OCI-LY3 (cell line): ENCODE results near the gene PLSCR4.

Experiments used
- H2AFZ ChIP-seq: fragments of 200-600, 300-600 bp; shearing (Covaris generic); 2 replicates; pipeline ENCODE4 v1.6.0; 2014; ENCODE audit warnings: antibody characterized with exemption, low read depth, low read length
- H3K27ac ChIP-seq: fragments of 200-600, 300-600 bp; sonication (generic); 2 replicates; pipeline ENCODE4 v1.5.1; 2014; ENCODE audit warnings: mild to moderate bottlenecking, low read length, moderate library complexity, mixed read lengths
- H3K27me3 ChIP-seq: fragments of 200-600, 300-600 bp; sonication (generic); 2 replicates; pipeline ENCODE4 v1.6.1; 2014; ENCODE audit warnings: low read depth, low read length, mixed read lengths
- H3K36me3 ChIP-seq: fragments of 200-600, 300-600 bp; sonication (generic); replicated peaks from 2 replicates; pipeline ENCODE3; 2014; ENCODE audit warnings: low read depth, low read length, mixed read lengths
- H3K4me1 ChIP-seq: fragments of 300-600, 200-600 bp; sonication (generic); 2 replicates; pipeline ENCODE4 v1.6.1; 2014; ENCODE audit warnings: low read length, mixed read lengths
- H3K4me2 ChIP-seq: fragments of 200-600, 300-600 bp; sonication (generic); 2 replicates; pipeline ENCODE4 v1.6.1; 2014; ENCODE audit warnings: low read length, mixed read lengths
- H3K4me3 ChIP-seq: fragments of 300-600, 200-600 bp; sonication (generic); 2 replicates; pipeline ENCODE4 v1.5.1; 2014; ENCODE audit warnings: antibody characterized with exemption, mild to moderate bottlenecking, low read length, moderate library complexity
- H3K79me2 ChIP-seq: fragments of 300-600, 200-600 bp; shearing (Covaris generic); 2 replicates; pipeline ENCODE4 v1.6.1; 2014; ENCODE audit warnings: mild to moderate bottlenecking, low read length, mixed read lengths
- H3K9ac ChIP-seq: fragments of 300-600, 200-600 bp; shearing (Covaris generic); 2 replicates; pipeline ENCODE4 v1.6.0; 2014; ENCODE audit warnings: mild to moderate bottlenecking, low read length, moderate library complexity
- H3K9me3 ChIP-seq: fragments of 200-600, 300-600 bp; shearing (Covaris generic); 2 replicates; pipeline ENCODE4 v1.6.1; 2014; ENCODE audit warnings: low read length, mixed read lengths; ENCODE audit not compliant: insufficient read depth
- H4K20me1 ChIP-seq: fragments of 200-600, 300-600 bp; sonication (generic); 2 replicates; pipeline ENCODE4 v1.6.1; 2016; ENCODE audit warnings: low read length, mixed read lengths; ENCODE audit not compliant: insufficient read depth
- EZH2phosphoT487 ChIP-seq: fragments of 200-600 bp; shearing (Covaris generic); IDR thresholded peaks from 2 replicates; pipeline ENCODE4 v1.6.1; 2018; ENCODE audit warnings: antibody characterized with exemption, mixed run types, low read depth
- TF ChIP-seq, protein P1 (sequence below): fragments of 200-600, 300-600 bp; sonication (generic); IDR thresholded peaks from 2 replicates; pipeline ENCODE4 v1.5.1; 2014; ENCODE audit warnings: antibody characterized with exemption, low read length, low read depth

Gene PLSCR4

DNA sequence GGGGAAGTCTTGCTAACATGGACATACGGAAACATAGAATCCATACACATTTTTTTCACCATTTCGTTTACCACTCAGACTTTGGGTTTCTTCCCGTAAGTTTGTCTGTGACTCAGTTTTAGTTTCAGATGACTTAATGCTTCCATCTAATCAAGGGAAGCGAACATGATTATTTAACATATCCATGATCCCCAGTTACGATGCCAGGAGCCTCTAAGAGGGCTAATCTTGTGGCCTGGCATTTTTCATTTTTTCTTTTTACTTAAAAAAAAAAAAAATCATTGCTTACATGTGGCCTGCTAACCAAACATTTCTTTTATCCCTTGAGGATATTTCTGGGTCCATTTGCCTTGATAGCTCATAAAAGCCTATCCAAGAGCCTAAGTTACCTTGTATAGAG is 69.7 kb downstream of the PLSCR4 start:
- H3K9ac ChIP-seq: no peak overlapping the region
- H3K27ac ChIP-seq: no peak overlapping the region
- H3K79me2 ChIP-seq: no peaks in the 10 kb centered on the region
- no peaks in the 10 kb centered on the region for H3K9me3 ChIP-seq
- H3K4me2 ChIP-seq: no peak overlapping the region
- TF ChIP-seq, protein P1, sequence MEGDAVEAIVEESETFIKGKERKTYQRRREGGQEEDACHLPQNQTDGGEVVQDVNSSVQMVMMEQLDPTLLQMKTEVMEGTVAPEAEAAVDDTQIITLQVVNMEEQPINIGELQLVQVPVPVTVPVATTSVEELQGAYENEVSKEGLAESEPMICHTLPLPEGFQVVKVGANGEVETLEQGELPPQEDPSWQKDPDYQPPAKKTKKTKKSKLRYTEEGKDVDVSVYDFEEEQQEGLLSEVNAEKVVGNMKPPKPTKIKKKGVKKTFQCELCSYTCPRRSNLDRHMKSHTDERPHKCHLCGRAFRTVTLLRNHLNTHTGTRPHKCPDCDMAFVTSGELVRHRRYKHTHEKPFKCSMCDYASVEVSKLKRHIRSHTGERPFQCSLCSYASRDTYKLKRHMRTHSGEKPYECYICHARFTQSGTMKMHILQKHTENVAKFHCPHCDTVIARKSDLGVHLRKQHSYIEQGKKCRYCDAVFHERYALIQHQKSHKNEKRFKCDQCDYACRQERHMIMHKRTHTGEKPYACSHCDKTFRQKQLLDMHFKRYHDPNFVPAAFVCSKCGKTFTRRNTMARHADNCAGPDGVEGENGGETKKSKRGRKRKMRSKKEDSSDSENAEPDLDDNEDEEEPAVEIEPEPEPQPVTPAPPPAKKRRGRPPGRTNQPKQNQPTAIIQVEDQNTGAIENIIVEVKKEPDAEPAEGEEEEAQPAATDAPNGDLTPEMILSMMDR: no peak
- TF ChIP-seq EZH2phosphoT487: no peak
- no peak overlapping the region for H3K4me3 ChIP-seq
- H3K27me3 ChIP-seq: no peaks in the 10 kb centered on the region
- no peaks in the 10 kb centered on the region for H3K4me1 ChIP-seq
- no peak overlapping the region for H2AFZ ChIP-seq
- H4K20me1 ChIP-seq: no peaks in the 10 kb centered on the region
- no peaks in the 10 kb centered on the region for H3K36me3 ChIP-seq

- H4K20me1 ChIP-seq: no peaks in the 10 kb centered on the region
- H3K9ac ChIP-seq: no peak overlapping the region
- H3K4me2 ChIP-seq: no peak overlapping the region
- H3K4me3 ChIP-seq: no peak overlapping the region
- H3K36me3 ChIP-seq: no peaks in the 10 kb centered on the region
- H2AFZ ChIP-seq: no peak overlapping the region
- TF ChIP-seq, protein P1: no peak
- no peak for TF ChIP-seq EZH2phosphoT487
- no peaks in the 10 kb centered on the region for H3K4me1 ChIP-seq
- no peaks in the 10 kb centered on the region for H3K79me2 ChIP-seq
- H3K27ac ChIP-seq: no peak overlapping the region
- no peaks in the 10 kb centered on the region for H3K9me3 ChIP-seq
- H3K27me3 ChIP-seq: no peaks in the 10 kb centered on the region
These were observed 70.5 kb downstream of the PLSCR4 start for GRCh38 chr3:146180376-146180775.

GRCh38 chr3:146178006-146178689 is 72.8 kb downstream of the PLSCR4 start:
- Histone ChIP-seq H4K20me1 (no peaks in the 10 kb centered on the region), H3K36me3 (no peaks in the 10 kb centered on the region), H3K4me1 (no peaks in the 10 kb centered on the region), H3K79me2 (no peaks in the 10 kb centered on the region), H3K27ac (no peak overlapping the region), H3K9me3 (no peaks in the 10 kb centered on the region), H3K9ac (no peak overlapping the region), H3K27me3 (no peaks in the 10 kb centered on the region), H2AFZ (no peak overlapping the region), H3K4me3 (no peak overlapping the region), H3K4me2 (no peak overlapping the region)
- TF ChIP-seq, protein P1: no peak
- no peak for TF ChIP-seq EZH2phosphoT487

- Histone ChIP-seq H3K27me3 (no peaks in the 10 kb centered on the region), H3K36me3 (no peaks in the 10 kb centered on the region), H3K4me1 (no peaks in the 10 kb centered on the region), H3K79me2 (no peaks in the 10 kb centered on the region), H3K9me3 (no peaks in the 10 kb centered on the region), H3K4me3 (no peak overlapping the region), H4K20me1 (no peaks in the 10 kb centered on the region), H2AFZ (no peak overlapping the region), H3K9ac (no peak overlapping the region), H3K27ac (no peak overlapping the region), H3K4me2 (no peak overlapping the region)
- TF ChIP-seq, protein P1: no peak
- TF ChIP-seq EZH2phosphoT487: no peak
These were observed 73.4 kb downstream of the PLSCR4 start for GRCh38 chr3:146177519-146177918.
